HEK293 (cell line): ENCODE data around the gene COQ8B.

Experiments used
- CTCF ChIA-PET: fragments of 350-600 bp; formaldehyde crosslinking; extraction: SDS; loops from one replicate; lab custom pipeline; 2021; ENCODE audit warnings: antibody characterized with exemption; lab: Yijun Ruan, JAX
- POLR2A ChIA-PET: fragments of 300-600 bp; formaldehyde crosslinking; extraction: SDS; loops from one replicate; lab custom pipeline; 2020; ENCODE audit warnings: antibody characterized with exemption, inconsistent platforms; lab: Yijun Ruan, JAX
- H3K27ac ChIP-seq: fragments of 200-500 bp; sonication (Bioruptor generic); 2 replicates; pipeline ENCODE4 v1.5.1; 2014; ENCODE audit warnings: low read depth, low read length, control low read depth, inconsistent platforms; ENCODE audit errors: extremely low read depth
- H3K36me3 ChIP-seq, 2 experiments: fragments of 200-500 bp in 1 of 2; sonication (Bioruptor generic) in 1 of 2; 1 replicate in 1 of 2; 2 replicates in 1 of 2; pipeline ENCODE4 v1.5.1; 2014 to 2017; ENCODE audit warnings: inconsistent platforms in 2 of 2, low read length in 2 of 2; ENCODE audit not compliant: control insufficient read depth in 2 of 2, insufficient read depth in 1 of 2
- H3K4me1 ChIP-seq: fragments of 200-500 bp; sonication (Bioruptor generic); 2 replicates; pipeline ENCODE4 v1.5.1; 2014; ENCODE audit warnings: mild to moderate bottlenecking, low read length, inconsistent platforms; ENCODE audit not compliant: control insufficient read depth, insufficient read depth
- H3K4me3 ChIP-seq: 2 replicates; pipeline ENCODE4 v1.5.1; 2011; ENCODE audit warnings: low read depth, mild to moderate bottlenecking, control low read depth, low read length, moderate library complexity
- H3K9me3 ChIP-seq: fragments of 200-500 bp; sonication (Bioruptor generic); 2 replicates; pipeline ENCODE4 v1.5.1; 2014; ENCODE audit warnings: low read depth, low read length, inconsistent platforms; ENCODE audit not compliant: control insufficient read depth, insufficient read depth
- BCL11A ChIP-seq: fragments of 450-650 bp; formaldehyde crosslinking; IDR thresholded peaks from 2 replicates; pipeline ENCODE4 v1.5.1; 2016; ENCODE audit warnings: low read depth, missing biosample characterization, missing genetic modification characterization
- GLIS2 ChIP-seq: fragments of 450-650 bp; formaldehyde crosslinking; IDR thresholded peaks from 2 replicates; pipeline ENCODE4 v1.5.1; 2016; ENCODE audit warnings: missing biosample characterization, missing genetic modification characterization
- IKZF3 ChIP-seq: fragments of 450-650 bp; IDR thresholded peaks from 2 replicates; pipeline ENCODE4 v1.5.0; 2018; ENCODE audit warnings: missing biosample characterization, mild to moderate bottlenecking, missing genetic modification characterization, moderate library complexity
- KLF1 ChIP-seq: fragments of 450-650 bp; formaldehyde crosslinking; IDR thresholded peaks from 2 replicates; pipeline ENCODE4 v1.5.1; 2016; ENCODE audit warnings: missing biosample characterization, missing genetic modification characterization
- KLF8 ChIP-seq: fragments of 450-650 bp; formaldehyde crosslinking; IDR thresholded peaks from 2 replicates; pipeline ENCODE4 v1.5.1; 2016; ENCODE audit warnings: missing biosample characterization, missing genetic modification characterization
- SP7 ChIP-seq: fragments of 450-650 bp; formaldehyde crosslinking; IDR thresholded peaks from 2 replicates; pipeline ENCODE4 v1.5.1; 2016; ENCODE audit warnings: missing biosample characterization, missing genetic modification characterization
- ZBTB1 ChIP-seq: fragments of 450-650 bp; formaldehyde crosslinking; IDR thresholded peaks from 2 replicates; pipeline ENCODE4 v1.5.1; 2016; ENCODE audit warnings: missing biosample characterization, missing genetic modification characterization
- ZBTB10 ChIP-seq: fragments of 450-650 bp; formaldehyde crosslinking; IDR thresholded peaks from 2 replicates; pipeline ENCODE4 v1.5.1; 2016; ENCODE audit warnings: missing biosample characterization, missing genetic modification characterization
- ZBTB20 ChIP-seq: fragments of 450-650 bp; formaldehyde crosslinking; IDR thresholded peaks from 2 replicates; pipeline ENCODE4 v1.5.1; 2016; ENCODE audit warnings: missing biosample characterization, missing genetic modification characterization
- ZBTB8A ChIP-seq: fragments of 450-650 bp; formaldehyde crosslinking; IDR thresholded peaks from 2 replicates; pipeline ENCODE4 v1.5.1; 2016; ENCODE audit warnings: missing biosample characterization, missing genetic modification characterization
- ZFHX2 ChIP-seq: fragments of 450-650 bp; formaldehyde crosslinking; conservative IDR thresholded peaks from 2 replicates; pipeline ENCODE4 v1.5.1; 2016; ENCODE audit warnings: missing biosample characterization, missing genetic modification characterization
- ZFP69B ChIP-seq: fragments of 450-650 bp; formaldehyde crosslinking; IDR thresholded peaks from 2 replicates; pipeline ENCODE4 v1.5.1; 2016; ENCODE audit warnings: missing biosample characterization, missing genetic modification characterization
- ZIC2 ChIP-seq: fragments of 450-650 bp; formaldehyde crosslinking; IDR thresholded peaks from 2 replicates; pipeline ENCODE4 v1.5.1; 2016; ENCODE audit warnings: missing biosample characterization, missing genetic modification characterization
- ZNF140 ChIP-seq: fragments of 450-650 bp; formaldehyde crosslinking; IDR thresholded peaks from 2 replicates; pipeline ENCODE4 v1.5.1; 2016; ENCODE audit warnings: missing biosample characterization, missing genetic modification characterization
- ZNF155 ChIP-seq: fragments of 450-650 bp; formaldehyde crosslinking; IDR thresholded peaks from 2 replicates; pipeline ENCODE4 v1.5.1; 2016; ENCODE audit warnings: missing biosample characterization, missing genetic modification characterization
- ZNF24 ChIP-seq: fragments of 450-650 bp; formaldehyde crosslinking; IDR thresholded peaks from 2 replicates; pipeline ENCODE4 v1.5.1; 2016; ENCODE audit warnings: missing biosample characterization, missing genetic modification characterization
- ZNF335 ChIP-seq: fragments of 450-650 bp; formaldehyde crosslinking; conservative IDR thresholded peaks from 2 replicates; pipeline ENCODE4 v1.5.1; 2016; ENCODE audit warnings: missing biosample characterization, missing genetic modification characterization
- ZNF341 ChIP-seq: fragments of 450-650 bp; formaldehyde crosslinking; IDR thresholded peaks from 2 replicates; pipeline ENCODE4; 2016; ENCODE audit warnings: low read depth, missing biosample characterization, missing genetic modification characterization
- ZNF416 ChIP-seq: fragments of 450-650 bp; formaldehyde crosslinking; IDR thresholded peaks from 2 replicates; pipeline ENCODE4 v1.5.1; 2016; ENCODE audit warnings: missing biosample characterization, missing genetic modification characterization
- ZNF501 ChIP-seq: fragments of 450-650 bp; formaldehyde crosslinking; IDR thresholded peaks from 2 replicates; pipeline ENCODE4 v1.5.1; 2016; ENCODE audit warnings: missing biosample characterization, missing genetic modification characterization
- ZNF610 ChIP-seq: fragments of 450-650 bp; formaldehyde crosslinking; IDR thresholded peaks from 2 replicates; pipeline ENCODE4 v1.5.1; 2016; ENCODE audit warnings: missing biosample characterization, missing genetic modification characterization, borderline replicate concordance
- ZNF629 ChIP-seq: fragments of 450-650 bp; formaldehyde crosslinking; IDR thresholded peaks from 2 replicates; pipeline ENCODE4 v1.5.1; 2017; ENCODE audit warnings: missing biosample characterization, missing genetic modification characterization
- ZNF664 ChIP-seq: fragments of 450-650 bp; formaldehyde crosslinking; IDR thresholded peaks from 2 replicates; pipeline ENCODE4 v1.5.1; 2016; ENCODE audit warnings: missing biosample characterization, missing genetic modification characterization
- ZNF677 ChIP-seq: fragments of 450-650 bp; IDR thresholded peaks from 2 replicates; pipeline ENCODE4 v1.5.0; 2018; ENCODE audit warnings: missing biosample characterization, mild to moderate bottlenecking, missing genetic modification characterization, moderate library complexity
- ZNF76 ChIP-seq: fragments of 450-650 bp; formaldehyde crosslinking; IDR thresholded peaks from 2 replicates; pipeline ENCODE4; 2016; ENCODE audit warnings: low read depth, missing biosample characterization, missing genetic modification characterization, borderline replicate concordance
- ZNF791 ChIP-seq: fragments of 450-650 bp; formaldehyde crosslinking; IDR thresholded peaks from 2 replicates; pipeline ENCODE4 v1.5.1; 2016; ENCODE audit warnings: missing biosample characterization, missing genetic modification characterization
- ZNF843 ChIP-seq: fragments of 450-650 bp; formaldehyde crosslinking; IDR thresholded peaks from 2 replicates; pipeline ENCODE4 v1.5.1; 2016; ENCODE audit warnings: missing biosample characterization, missing genetic modification characterization
- TF ChIP-seq, protein P1 (sequence below): fragments of 450-650 bp; IDR thresholded peaks from 2 replicates; pipeline ENCODE4 v1.5.1; 2018; ENCODE audit warnings: missing biosample characterization, missing genetic modification characterization
- TF ChIP-seq, protein P2 (sequence below): fragments of 450-650 bp; formaldehyde crosslinking; IDR thresholded peaks from 2 replicates; pipeline ENCODE4 v1.5.1; 2016; ENCODE audit warnings: missing biosample characterization, missing genetic modification characterization
- TF ChIP-seq, protein P3 (sequence below): fragments of 450-650 bp; formaldehyde crosslinking; IDR thresholded peaks from 2 replicates; pipeline ENCODE4 v1.5.1; 2016; ENCODE audit warnings: missing biosample characterization, missing genetic modification characterization
- TF ChIP-seq, protein P4 (sequence below): fragments of 450-650 bp; formaldehyde crosslinking; IDR thresholded peaks from 2 replicates; pipeline ENCODE4 v1.5.1; 2016; ENCODE audit warnings: missing biosample characterization, missing genetic modification characterization

COQ8B gene

DNA sequence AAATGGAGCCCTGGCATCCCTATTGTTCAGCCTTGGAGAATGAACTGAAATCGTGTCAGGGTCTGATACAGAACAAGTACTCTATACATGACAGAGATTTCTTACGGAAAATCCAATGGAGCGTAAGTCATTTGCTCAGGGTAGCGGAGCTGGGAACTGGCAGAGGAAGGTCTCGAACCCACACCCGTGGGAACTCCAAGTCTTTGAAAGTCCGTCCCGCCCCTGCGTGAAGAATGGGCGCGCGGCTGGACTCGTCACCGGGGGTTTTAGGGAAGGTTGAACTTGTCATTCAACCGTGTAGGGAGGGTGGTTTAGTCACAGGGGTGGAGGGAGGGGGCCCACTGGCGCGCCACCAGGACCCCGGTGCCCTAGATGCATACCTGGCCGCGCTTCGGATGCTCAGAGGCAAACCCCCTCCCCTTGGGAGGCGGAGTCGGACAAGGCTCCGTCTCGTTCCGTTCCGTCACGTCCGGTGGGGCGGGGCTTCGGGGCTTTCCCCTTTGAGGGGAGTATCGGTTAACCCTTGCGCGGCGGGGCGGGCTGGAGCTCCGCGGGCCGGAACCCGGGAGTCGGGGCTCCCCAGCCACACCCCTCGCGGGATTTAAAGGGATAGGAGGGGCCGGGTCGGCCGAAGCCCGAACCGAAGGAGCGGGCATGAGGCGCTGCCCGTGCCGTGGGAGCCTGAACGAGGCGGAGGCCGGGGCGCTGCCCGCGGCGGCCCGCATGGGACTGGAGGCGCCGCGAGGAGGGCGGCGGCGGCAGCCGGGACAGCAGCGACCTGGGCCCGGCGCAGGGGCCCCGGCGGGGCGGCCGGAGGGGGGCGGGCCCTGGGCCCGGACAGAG, at the start of gene COQ8B, which contains the start of gene ITPKC:
TSS of gene COQ8B (minus strand) at position 405 of the 843 bp plus-strand sequence. CDS start 2,254 bp downstream, outside the sequence.
TSS of gene ITPKC (plus strand) at position 631 of the 843 bp plus-strand sequence. CDS start at position 655, 24 bp downstream.
- H3K4me3 ChIP-seq = peak within 1 kb of the TSS; percentile 60
- H3K27ac ChIP-seq = peak within 1 kb of the TSS; percentile 86
- peaks cover 22 to 45% of the 10 kb centered on the region in 2 experiments for H3K36me3 ChIP-seq
- ChIA-PET CTCF (interaction anchor here (0.5 to 1.4 kb wide), 12 partner anchors 18 to 258 kb away, joined by 3 to 8 read pairs (median 4); partner anchors contain the start of gene EGLN2), POLR2A (interaction anchor here (0.5 to 2.4 kb wide), 33 partner anchors 9 to 1281 kb away, joined by 3 to 49 read pairs (median 5); partner anchors contain the start of genes ACTMAP, EGLN2, HNRNPUL1 and NUMBL)
- no peaks in the 10 kb centered on the region for H3K9me3 ChIP-seq
- peaks cover 47% of the 10 kb centered on the region for H3K4me1 ChIP-seq
- peak; percentile 92 for TF ChIP-seq ZNF629 (tag by site-specific recombination)
- TF ChIP-seq ZBTB8A (tag by site-specific recombination) = 0 out of 2 replicates have a peak, but pooled peaks have one; percentile 55
- 0 out of 2 replicates have a peak, but pooled peaks have one; percentile 16 for TF ChIP-seq IKZF3 (tag by site-specific recombination)
- peak; percentile 62 for TF ChIP-seq ZNF76 (tag by site-specific recombination)
- TF ChIP-seq, protein P1, sequence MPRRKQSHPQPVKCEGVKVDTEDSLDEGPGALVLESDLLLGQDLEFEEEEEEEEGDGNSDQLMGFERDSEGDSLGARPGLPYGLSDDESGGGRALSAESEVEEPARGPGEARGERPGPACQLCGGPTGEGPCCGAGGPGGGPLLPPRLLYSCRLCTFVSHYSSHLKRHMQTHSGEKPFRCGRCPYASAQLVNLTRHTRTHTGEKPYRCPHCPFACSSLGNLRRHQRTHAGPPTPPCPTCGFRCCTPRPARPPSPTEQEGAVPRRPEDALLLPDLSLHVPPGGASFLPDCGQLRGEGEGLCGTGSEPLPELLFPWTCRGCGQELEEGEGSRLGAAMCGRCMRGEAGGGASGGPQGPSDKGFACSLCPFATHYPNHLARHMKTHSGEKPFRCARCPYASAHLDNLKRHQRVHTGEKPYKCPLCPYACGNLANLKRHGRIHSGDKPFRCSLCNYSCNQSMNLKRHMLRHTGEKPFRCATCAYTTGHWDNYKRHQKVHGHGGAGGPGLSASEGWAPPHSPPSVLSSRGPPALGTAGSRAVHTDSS (tag by site-specific recombination) = 0 out of 2 replicates have a peak, but pooled peaks have one; percentile 11
- TF ChIP-seq, protein P2, sequence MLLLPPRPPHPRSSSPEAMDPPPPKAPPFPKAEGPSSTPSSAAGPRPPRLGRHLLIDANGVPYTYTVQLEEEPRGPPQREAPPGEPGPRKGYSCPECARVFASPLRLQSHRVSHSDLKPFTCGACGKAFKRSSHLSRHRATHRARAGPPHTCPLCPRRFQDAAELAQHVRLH (tag by site-specific recombination) = peak; percentile 96
- peak; percentile 67; the same call in 1 of the 2 replicates for TF ChIP-seq ZNF677 (tag by site-specific recombination)
- TF ChIP-seq KLF8 (tag by site-specific recombination) = peak; percentile 99
- peak; percentile 84 for TF ChIP-seq ZNF501 (tag by site-specific recombination)
- no peak for TF ChIP-seq ZBTB1 (tag by site-specific recombination)
- TF ChIP-seq ZBTB10 = peak; percentile 98
- TF ChIP-seq KLF1 (tag by site-specific recombination) = peak; percentile 95
- TF ChIP-seq ZNF155 (tag by site-specific recombination) = no peak
- no peak for TF ChIP-seq ZNF416
- TF ChIP-seq ZNF140 (tag by site-specific recombination) = no peak
- 0 out of 2 replicates have a peak, but pooled peaks have one; percentile 4 for TF ChIP-seq ZNF664 (tag by site-specific recombination)
- TF ChIP-seq, protein P3, sequence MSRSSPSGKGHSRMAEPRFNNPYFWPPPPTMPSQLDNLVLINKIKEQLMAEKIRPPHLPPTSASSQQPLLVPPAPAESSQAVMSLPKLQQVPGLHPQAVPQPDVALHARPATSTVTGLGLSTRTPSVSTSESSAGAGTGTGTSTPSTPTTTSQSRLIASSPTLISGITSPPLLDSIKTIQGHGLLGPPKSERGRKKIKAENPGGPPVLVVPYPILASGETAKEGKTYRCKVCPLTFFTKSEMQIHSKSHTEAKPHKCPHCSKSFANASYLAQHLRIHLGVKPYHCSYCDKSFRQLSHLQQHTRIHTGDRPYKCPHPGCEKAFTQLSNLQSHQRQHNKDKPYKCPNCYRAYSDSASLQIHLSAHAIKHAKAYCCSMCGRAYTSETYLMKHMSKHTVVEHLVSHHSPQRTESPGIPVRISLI (tag by site-specific recombination) = no peak
- peak; percentile 76; the same call in 1 of the 2 replicates for TF ChIP-seq ZNF24
- TF ChIP-seq ZFP69B (tag by site-specific recombination) = peak; percentile 96
- TF ChIP-seq ZNF610 (tag by site-specific recombination) = no peak; the same call in 1 of the 2 replicates
- TF ChIP-seq ZIC2 (tag by site-specific recombination) = peak; percentile 61
- TF ChIP-seq ZNF341 = peak; percentile 63
- peak; percentile 61 for TF ChIP-seq ZNF335 (tag by site-specific recombination)
- TF ChIP-seq BCL11A (tag by site-specific recombination) = peak; percentile 53; the same call in 1 of the 2 replicates
- TF ChIP-seq ZNF791 (tag by site-specific recombination) = no peak
- no peak for TF ChIP-seq ZFHX2 (tag by site-specific recombination)
- TF ChIP-seq GLIS2 = peak; percentile 87
- TF ChIP-seq SP7 = peak; percentile 64
- TF ChIP-seq, protein P4, sequence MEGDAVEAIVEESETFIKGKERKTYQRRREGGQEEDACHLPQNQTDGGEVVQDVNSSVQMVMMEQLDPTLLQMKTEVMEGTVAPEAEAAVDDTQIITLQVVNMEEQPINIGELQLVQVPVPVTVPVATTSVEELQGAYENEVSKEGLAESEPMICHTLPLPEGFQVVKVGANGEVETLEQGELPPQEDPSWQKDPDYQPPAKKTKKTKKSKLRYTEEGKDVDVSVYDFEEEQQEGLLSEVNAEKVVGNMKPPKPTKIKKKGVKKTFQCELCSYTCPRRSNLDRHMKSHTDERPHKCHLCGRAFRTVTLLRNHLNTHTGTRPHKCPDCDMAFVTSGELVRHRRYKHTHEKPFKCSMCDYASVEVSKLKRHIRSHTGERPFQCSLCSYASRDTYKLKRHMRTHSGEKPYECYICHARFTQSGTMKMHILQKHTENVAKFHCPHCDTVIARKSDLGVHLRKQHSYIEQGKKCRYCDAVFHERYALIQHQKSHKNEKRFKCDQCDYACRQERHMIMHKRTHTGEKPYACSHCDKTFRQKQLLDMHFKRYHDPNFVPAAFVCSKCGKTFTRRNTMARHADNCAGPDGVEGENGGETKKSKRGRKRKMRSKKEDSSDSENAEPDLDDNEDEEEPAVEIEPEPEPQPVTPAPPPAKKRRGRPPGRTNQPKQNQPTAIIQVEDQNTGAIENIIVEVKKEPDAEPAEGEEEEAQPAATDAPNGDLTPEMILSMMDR (tag by site-specific recombination) = peak; percentile 47
- peak; percentile 66; the same call in 1 of the 2 replicates for TF ChIP-seq ZNF843 (tag by site-specific recombination)
- TF ChIP-seq ZBTB20 (tag by site-specific recombination) = peak; percentile 99
